Measurements from ENCODE around the gene MAGI3. TPM values are rescaled to one million over a fixed set of nuclear protein-coding genes. Genes with fewer than 3 reads are reported as not detected.

Gene MAGI3
- total RNA-seq, 4 donors from 2014 or later, result 7.6 to 19.3 (median 15.6) TPM

- ATAC-seq (ENCODE audit: low FRiP score) (no peak), DNase-seq (ENCODE audit: low spot score) (no peak)
- no peak for TF ChIP-seq CTCF (IDR thresholded peaks at IDR 0.05)
These were observed 44.0 kb downstream of the MAGI3 start for GRCh38 chr1:113434081-113434873.

- no peak for DNase-seq (ENCODE audit: low spot score)
- TF ChIP-seq CTCF (IDR thresholded peaks at IDR 0.05), result no peak
- no peak for ATAC-seq (ENCODE audit: low FRiP score)
These were observed 44.5 kb downstream of the MAGI3 start for GRCh38 chr1:113434874-113435175.

- TF ChIP-seq CTCF (IDR thresholded peaks at IDR 0.05), result no peak
- ATAC-seq (ENCODE audit: low FRiP score) (no peak), DNase-seq (ENCODE audit: low spot score) (no peak)
These were observed 47.4 kb downstream of the MAGI3 start for GRCh38 chr1:113437554-113438341.

GRCh38 chr1:113438505-113439276, 48.4 kb downstream of the MAGI3 start:
- TF ChIP-seq CTCF (IDR thresholded peaks at IDR 0.05), result no peak
- ATAC-seq (ENCODE audit: low FRiP score) (no peak), DNase-seq (ENCODE audit: low spot score) (no peak)

- no peak for ATAC-seq (ENCODE audit: low FRiP score)
- DNase-seq (ENCODE audit: low spot score), result no peak
- TF ChIP-seq CTCF (IDR thresholded peaks at IDR 0.05), result no peak
These were observed 49.0 kb downstream of the MAGI3 start for GRCh38 chr1:113439277-113439670.

GRCh38 chr1:113442131-113442530, 51.8 kb downstream of the MAGI3 start:
- TF ChIP-seq CTCF (IDR thresholded peaks at IDR 0.05), result no peak
- ATAC-seq (ENCODE audit: low FRiP score) (no peak), DNase-seq (ENCODE audit: low spot score) (no peak)
